ENCODE measurements around the gene ATP8B4.

DNA sequence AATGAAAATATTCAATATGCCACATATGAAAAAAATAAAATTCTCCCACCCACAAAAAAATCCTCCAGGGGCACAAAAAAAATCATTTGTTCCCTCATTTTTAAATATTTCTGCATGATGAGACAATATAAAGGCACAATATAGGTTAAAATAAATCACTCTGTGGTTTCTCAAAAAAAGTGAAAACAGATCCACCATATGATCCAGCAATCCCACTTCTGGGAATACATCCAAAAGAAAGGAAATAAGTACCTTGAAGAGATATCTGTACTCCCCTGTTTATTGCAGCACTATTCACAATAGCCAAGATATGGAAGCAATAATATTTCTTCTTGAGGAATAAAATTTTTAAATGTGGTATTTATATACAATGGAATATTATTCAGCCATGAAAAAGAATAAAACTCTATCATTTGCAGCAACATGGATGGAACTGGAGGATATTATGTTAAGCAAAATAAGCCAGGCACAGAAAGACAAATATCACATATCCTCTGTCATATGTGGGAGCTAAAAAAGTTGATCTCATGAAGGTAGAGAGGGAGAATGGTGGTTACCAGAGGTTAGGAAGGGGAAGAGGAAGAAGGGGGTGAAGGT is 1.5 kb downstream of the ATP8B4 start:
- TF ChIP-seq, protein P1, sequence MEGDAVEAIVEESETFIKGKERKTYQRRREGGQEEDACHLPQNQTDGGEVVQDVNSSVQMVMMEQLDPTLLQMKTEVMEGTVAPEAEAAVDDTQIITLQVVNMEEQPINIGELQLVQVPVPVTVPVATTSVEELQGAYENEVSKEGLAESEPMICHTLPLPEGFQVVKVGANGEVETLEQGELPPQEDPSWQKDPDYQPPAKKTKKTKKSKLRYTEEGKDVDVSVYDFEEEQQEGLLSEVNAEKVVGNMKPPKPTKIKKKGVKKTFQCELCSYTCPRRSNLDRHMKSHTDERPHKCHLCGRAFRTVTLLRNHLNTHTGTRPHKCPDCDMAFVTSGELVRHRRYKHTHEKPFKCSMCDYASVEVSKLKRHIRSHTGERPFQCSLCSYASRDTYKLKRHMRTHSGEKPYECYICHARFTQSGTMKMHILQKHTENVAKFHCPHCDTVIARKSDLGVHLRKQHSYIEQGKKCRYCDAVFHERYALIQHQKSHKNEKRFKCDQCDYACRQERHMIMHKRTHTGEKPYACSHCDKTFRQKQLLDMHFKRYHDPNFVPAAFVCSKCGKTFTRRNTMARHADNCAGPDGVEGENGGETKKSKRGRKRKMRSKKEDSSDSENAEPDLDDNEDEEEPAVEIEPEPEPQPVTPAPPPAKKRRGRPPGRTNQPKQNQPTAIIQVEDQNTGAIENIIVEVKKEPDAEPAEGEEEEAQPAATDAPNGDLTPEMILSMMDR (IDR thresholded peaks at IDR 0.05): no peak
- TF ChIP-seq POLR2A (IDR thresholded peaks at IDR 0.05): no peak

Measured in tibial nerve (tissue), 3 donors.